HL-60/S4 treated with retinoic acid at 250 ng/mL for 4 days and 3 days (cell line): Measurements from ENCODE around the gene SOX9.

ENCODE experiments used
- in situ Hi-C: fragments of 300-500 bp; cut with MboI; formaldehyde crosslinking; loops from 2 replicates; pipeline ENCODE4 v1.7.0; 2022; ENCODE audit warnings: low sequenced_read_pairs

SOX9 gene

DNA sequence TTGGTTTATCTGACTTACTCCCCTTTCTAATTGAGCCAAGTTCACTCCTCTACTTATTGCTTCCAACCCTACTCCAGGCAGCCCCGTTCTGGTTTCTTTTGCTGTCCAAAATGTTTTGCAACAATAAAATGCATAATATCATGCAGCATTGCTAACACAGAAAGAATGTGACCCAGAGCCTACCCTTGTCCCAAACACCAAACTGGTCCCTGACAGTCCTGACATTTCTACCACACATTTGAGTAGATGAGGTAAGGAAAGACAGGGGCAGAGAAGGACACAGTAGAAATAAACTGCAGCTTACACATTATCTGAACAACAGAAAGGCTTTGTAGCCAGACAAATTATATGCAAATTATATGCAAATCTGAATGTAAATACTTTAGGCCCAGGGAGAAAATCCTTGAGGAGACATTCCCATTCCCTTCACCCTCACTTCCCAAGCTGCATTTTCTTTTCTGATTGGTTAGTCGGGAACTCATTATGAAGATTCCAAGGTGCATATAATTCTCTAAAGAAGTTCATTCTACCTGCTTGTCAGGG lies 31.6 kb downstream of the SOX9 start:
- in situ Hi-C loops: no loop called here

DNA sequence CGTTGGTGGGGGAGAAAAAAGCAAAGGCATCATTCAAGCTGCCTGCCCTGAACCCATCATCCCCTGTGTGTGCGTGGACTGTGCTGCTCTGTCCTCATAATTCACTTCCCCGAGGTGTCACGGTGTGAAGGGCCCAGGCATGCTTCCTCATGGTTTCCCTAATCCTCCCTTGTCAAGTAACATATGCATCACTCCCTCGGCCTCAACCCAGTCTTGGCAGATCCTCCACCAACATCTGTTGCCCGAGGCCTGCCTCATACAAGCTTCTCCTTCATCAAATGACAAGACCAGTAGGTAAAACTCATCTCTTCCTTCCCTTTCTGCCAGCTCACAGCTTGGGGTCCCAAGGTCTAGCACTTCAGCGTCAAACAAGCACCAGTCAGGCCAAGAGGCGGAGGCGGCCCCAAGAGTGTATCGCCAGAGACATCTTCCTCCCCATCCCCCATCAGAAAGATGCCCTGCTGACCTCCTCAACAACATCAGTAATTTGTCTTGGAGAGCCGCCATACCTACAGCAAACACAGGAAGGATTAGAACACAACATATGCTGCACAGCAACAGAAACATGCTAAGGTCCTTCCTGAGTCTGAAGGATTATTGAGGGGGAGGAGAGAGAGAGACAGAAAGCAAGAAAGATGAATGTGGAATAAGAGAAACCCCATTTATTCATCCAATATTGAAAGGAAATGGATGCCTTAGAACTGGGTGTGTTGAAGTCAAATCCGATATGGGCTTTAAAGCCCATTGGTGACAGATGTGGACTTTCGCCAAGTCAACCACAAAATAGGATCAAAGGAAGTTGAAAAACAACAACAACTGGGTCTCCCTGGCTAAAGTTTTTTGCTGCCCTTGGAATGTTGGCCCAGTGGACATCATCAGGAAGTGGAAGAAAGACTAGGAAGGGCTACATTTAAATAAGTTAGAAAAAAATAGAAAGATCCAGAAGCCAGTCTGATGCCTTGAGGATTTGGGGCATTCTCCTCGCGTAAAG lies 38.4 kb downstream of the SOX9 start:
- in situ Hi-C loops: no loop called here

DNA sequence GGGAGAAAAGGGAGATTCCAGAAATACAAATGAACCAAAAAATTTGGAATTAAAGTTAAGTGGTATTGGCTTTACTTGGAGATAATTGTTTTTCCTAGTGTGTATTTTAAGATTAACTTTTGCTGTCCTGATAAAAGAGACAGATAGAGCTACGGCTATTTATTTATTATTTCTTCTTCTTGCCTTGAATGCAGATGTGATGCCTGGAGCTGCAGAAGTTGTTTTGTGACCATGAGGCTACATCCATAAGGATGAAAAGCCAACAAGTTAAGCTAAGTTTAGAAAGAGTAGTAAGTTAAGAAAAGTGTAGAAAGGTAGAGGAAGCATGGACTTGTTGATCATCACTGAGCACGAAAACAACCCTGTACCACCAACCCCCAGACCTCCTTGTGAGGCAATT lies 41.7 kb downstream of the SOX9 start:
- in situ Hi-C loops: no loop called here

DNA sequence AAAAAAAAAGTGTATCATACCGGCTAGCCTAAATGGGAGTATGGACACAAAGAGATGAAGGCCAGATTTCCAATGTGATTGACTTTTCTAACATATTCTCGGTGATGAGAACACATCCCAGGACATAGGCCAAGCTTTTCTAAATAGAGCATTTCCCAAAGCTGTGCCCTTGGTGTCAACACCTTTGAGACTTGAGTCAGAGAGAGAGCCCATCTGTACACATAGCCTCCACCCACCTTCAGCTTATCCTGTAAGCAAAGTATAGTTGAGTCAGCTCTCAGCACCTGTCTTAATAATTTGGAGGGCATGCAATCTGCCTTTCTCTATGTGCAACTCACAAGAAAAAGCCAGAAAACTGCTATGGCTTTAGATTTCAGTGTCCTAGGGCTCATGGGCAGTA lies 42.7 kb downstream of the SOX9 start:
- in situ Hi-C loops: no loop called here

DNA sequence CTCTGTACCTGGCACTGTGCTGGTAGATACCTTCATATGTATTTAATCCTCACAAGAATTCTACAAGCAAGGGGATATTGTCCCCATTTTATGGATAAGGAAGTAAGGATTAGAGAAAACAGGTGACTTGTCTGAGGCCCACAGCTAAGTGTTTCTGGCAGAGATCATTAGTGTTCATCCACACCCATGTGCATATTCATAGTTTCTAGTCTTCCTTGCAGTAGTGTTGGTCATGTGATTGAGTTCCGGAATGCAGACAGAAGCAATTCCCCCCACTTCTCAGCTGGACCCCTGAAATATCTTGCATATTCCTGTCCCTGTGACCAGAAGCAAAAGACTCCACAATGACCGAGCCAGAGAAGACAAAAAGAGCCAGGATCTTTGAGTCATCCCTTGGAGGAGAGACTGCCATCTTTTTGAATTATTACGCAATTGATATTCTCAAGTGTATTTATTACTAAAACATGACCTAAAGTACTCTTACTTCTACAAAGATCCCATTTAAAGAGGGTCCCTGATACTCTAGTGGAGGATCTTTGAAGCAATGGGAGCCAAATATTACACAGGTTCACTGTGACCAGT lies 43.4 kb downstream of the SOX9 start:
- in situ Hi-C loops: no loop called here

DNA sequence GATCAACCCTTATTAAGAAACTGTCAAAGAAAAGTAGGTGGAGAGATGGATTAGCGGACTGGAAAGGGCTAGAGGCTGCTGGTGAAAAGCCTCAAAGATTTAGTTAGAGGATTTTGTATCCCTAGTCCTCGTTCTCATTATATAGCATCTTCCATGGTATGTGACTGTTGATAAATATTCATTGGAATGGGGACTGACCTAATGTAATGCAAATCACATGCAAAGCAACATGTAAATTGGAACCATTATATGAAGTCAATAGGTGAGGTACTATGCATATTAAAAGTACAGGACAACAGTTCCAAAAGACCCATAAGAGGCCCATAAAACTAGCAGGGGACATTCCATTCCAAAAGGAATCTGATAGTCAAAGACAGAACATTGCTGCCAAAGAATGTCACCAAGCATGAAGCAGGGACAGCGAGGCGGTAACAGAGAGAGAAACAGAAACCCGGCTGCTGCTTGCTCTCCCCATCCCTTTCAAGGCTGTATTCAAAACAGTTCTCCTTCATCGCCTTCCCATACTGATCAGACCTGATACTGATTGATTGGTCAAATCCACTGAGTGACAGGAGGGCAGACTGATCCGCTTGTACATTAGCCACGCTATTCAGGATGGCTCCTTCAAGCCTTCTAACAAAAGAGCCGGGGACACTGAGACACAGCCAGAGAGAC lies 44.5 kb downstream of the SOX9 start:
- in situ Hi-C loops: no loop called here

DNA sequence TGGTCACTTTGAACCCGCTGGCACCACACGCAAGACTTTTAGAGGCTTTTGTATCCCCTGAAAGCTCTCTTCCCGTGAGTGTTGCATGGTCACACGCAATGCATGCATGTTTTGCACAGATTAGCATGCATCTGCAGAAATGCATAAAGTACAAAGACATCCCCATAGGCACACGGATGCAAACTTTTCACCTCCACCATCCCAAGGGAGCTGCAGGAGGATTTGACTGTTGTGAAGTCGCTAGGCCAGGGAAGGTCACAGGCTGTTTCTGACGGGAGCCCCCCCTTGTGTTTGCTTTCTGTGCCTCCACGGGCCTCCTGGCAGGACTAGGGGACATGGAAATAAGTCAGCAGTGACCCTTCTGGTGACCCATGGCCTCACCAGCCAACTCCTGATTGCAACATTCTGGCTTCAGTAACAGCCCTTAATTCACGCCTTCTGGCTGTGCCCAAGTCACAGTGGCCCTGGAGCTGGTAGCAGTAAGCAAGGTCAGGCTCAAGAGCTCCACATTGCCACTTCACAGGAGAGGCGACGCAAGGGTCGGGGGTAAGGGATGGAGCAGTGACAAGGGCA lies 45.1 kb downstream of the SOX9 start:
- in situ Hi-C loops: no loop called here

DNA sequence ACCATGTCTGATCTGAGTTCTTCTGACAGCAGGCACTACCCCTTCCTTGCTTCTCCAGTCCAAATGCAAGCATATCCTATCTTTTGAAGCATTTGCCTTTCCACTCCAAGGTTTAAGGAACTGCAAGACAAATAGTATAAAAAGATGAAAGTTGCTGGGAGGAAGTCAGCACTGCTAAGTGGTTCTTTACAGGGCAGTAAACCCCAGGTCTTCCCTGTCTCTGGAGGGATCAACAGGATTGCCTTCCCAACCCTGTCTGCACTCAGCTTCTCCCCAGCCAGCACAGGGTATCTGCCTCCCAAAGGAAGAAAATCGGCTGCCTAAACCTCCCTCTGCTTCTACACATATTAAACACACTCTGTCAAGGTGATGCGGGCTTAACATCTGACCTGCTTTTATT lies 46.8 kb downstream of the SOX9 start:
- in situ Hi-C loops: no loop called here

DNA sequence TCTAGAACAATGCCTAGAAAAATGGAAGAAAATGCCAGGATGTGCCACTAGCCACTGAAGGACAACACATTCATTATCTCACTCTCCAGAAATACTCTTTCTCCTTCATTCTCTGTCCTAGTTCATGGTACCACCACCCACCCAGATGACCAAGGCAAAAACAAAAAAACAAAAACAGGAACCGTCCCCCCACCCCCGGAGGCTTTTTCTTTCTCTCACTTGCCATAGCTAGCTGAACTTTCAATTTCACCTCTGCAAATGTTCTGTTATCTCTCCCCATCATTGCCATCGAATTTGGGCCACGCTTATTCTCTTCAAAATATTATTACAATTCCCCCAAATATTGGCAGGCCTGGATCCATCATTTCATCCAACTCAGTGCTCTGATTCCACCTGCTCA lies 49.0 kb downstream of the SOX9 start:
- in situ Hi-C loops: no loop called here

DNA sequence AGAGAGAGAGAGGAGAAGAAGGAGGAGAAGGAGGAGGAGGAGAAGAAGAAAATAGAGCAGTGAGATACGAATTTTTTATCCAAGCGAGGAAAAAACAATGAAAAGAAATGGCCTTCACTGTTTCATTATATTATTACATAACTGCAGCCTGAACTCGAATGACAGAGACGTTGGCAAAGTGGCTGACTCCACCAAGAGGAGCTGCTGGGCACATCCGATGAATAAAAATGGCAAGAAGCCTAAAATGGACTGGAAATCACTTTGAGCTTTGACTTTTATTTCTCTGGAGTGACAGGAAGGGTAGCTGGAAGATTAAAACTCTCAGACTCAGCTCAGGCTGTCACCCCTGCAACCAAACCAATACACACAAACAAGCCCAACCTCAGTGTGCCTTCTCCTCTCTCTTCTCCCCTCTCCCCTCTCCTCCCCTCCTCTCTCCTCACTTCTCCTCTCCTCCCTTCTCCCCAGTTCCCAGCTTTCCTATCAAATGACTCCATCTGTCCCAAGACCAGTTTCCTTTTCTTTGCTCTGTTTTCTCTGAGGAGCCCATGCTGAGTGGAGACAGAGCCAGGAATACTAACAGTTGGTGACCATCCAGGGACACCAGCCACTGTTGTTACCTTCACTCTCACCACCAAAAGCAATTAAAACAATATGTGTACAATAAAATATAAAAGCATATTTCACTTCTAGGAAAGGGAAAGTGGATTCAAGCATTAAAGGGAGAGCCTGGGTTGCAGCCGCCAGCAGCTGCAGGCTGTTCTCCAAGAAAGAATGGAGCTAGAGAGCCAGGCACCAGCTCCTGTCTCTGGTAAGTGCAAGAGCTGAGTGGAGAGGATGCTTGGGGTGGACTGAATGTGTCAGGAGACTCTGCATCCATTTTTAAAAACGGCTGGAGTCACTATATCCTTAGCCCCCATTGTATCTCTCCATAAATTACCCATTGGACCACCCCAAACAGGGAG lies 51.2 kb downstream of the SOX9 start:
- in situ Hi-C loops: no loop called here

DNA sequence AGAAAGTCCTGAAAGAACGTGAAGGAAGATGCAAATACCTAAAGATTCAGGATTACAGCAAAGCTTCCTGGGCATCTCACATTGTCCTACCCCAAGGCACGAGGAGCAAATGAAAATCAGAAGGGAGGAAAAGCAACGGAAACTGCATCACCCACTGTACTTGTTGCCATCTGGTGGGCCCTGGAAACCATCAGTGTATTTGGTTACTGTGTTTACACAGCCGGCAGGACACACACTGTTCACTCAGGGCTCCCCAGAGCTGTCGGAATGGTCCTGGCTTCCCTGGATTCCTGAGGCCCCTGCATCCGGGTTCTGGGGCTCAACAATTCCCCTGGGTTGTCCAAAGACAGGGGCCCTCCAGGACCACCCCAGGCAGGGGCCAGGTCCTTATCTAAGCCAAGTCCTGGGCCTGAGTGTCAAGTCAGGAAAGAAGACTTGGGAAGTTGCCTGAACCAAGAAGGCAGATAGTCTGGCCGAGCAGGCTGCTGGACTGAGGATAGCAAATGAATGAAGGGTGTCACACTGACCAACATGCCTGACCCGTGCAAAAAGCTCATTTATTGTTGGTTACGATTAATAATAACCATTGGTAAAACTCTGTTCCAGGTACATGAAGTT lies 52.8 kb downstream of the SOX9 start:
- in situ Hi-C loops: no loop called here

DNA sequence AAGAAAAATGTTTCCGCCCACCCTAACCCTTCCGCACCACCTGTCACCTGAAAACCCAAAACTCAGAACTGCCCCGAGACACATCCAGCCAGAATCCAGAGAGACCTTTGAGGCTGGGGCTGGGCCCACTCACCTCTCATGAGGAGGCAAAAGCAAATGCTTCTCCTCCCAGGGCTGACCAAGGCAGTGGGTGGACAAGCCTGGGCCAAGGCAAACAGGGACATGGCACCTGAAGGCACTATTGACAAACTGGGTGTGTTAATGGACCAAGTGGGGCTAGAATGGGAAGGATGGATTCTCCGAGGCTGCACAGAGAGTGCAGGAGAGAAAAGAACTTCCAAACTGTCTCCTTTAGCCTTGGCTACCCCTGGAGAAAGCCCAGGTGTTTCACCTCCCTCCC lies 54.4 kb downstream of the SOX9 start:
- in situ Hi-C loops: no loop called here
